Measurements from ENCODE around the gene TNFAIP8. TPM values are rescaled to one million over a fixed set of nuclear protein-coding genes. Genes with fewer than 3 reads are reported as not detected.
"Not testable (repeated sequence)": the region's sequence is repeated elsewhere in the genome, so short reads cannot be mapped to it uniquely, and the experiment has no call there.

Gene TNFAIP8
- total and polyA plus RNA-seq, 10 of the 15 experiments (the other 5 are each of a cell fraction or from before 2014, with no cell fraction given) = 124 to 324 (median 177) TPM

DNA sequence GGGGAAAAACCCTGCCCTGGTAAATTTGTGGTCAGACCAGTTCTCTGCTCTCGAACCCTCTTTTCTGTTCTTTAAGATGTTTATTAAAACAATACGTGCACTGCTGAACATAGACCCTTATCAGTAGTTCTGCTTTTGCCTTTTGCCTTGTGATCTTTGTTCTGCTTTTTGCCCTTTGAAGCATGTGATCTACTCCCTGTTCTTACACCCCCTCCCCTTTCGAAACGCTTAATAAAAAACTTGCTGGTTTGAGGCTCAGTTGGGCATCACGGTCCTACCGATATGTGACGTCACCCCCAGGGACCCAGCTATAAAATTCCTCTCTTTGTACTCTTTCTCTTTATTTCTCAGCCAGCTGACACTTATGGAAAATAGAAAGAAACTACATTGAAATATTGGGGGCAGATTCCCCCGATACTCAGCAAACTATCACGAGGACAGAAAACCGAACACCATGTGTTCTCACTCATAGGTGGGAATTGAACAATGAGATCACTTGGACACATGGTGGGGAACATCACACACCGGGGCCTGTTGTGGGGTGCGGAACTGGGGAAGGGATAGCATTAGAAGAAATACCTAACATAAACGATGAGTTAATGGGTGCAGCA lies 58.4 kb downstream of the TNFAIP8 start:
- ATAC-seq = peak; percentile 66
- H3K27ac ChIP-seq (ENCODE audit: control insufficient read depth, insufficient read depth); H3K4me3 ChIP-seq; H3K9me3 ChIP-seq (replicated peaks; ENCODE audit: control insufficient read depth, insufficient read depth, low read length); H3K27me3 ChIP-seq (replicated peaks in 1 of 2; ENCODE audit: control insufficient read depth in 2 of 2, insufficient read depth in 2 of 2, low read length in 1 of 2); H3K9ac ChIP-seq (ENCODE audit: control insufficient read depth, insufficient read depth, low read length); POLR2A ChIA-PET; FAIRE-seq; H3K36me3 ChIP-seq (ENCODE audit: control insufficient read depth in 2 of 2, insufficient read depth in 2 of 2, low read length in 1 of 2); H3K79me2 ChIP-seq (ENCODE audit: control insufficient read depth, insufficient read depth, low read length); BruUV-seq (replicated peaks); H2AFZ ChIP-seq (ENCODE audit: control insufficient read depth, low read depth, low read length); H4K20me1 ChIP-seq (ENCODE audit: control insufficient read depth, insufficient read depth): not testable (repeated sequence)
- SMC1A ChIA-PET (ENCODE audit: uncharacterized antibody, unreplicated experiment) = interaction anchor here (0.8 to 26.7 kb wide), 8 partner anchors 8 to 428 kb away, joined by 3 to 583 read pairs (median 20); partner anchors contain the start of gene DTWD2
- WGBS (ENCODE audit: insufficient coverage, insufficient replicate concordance, low lambda C conversion rate, missing lambda C conversion rate) = 35% methylated on average over 13 of the region's 13 CpGs
- in situ Hi-C loops (cut with MboI) = loop anchor here (5.0 kb wide), 2 partner anchors 337 to 427 kb away; partner anchors contain the start of gene DTWD2
- CTCF ChIA-PET = interaction anchor here (0.6 to 11.3 kb wide), 8 partner anchors 9 to 427 kb away, joined by 3 to 413 read pairs (median 96); partner anchors contain the start of gene DTWD2
- intact Hi-C loops (cut with micrococcal nuclease; ENCODE audit: unreplicated experiment) = loop anchor here (5.0 kb wide), 1 partner anchor 328 kb away; no protein-coding TSS in a partner anchor
- Histone ChIP-seq H3K4me1 (ENCODE audit: control insufficient read depth, insufficient read depth, low read length) (peaks cover 34% of the 10 kb centered on the region), H3K4me2 (ENCODE audit: control insufficient read depth, insufficient read depth) (0 out of 2 replicates have a peak overlapping the region, but pooled peaks have one; percentile 12)
- peak; percentile 58 for DNase-seq (ENCODE audit: low read depth, low spot score)
- RAD21 ChIA-PET (ENCODE audit: unreplicated experiment) = interaction anchor here (0.9 to 10.2 kb wide), 7 partner anchors 11 to 426 kb away, joined by 3 to 232 read pairs (median 6); partner anchors contain the start of gene DTWD2
- TF ChIP-seq ZNF24 (IDR thresholded peaks at IDR 0.05) = peak; percentile 63; the same call in 1 of the 2 replicates
- 0 out of 2 replicates have a peak, but pooled peaks have one; percentile 12 for TF ChIP-seq IKZF1 (conservative IDR thresholded peaks at IDR 0.05)
- TF ChIP-seq CBX5 (IDR thresholded peaks at IDR 0.05; ENCODE audit: low read depth) = 0 out of 2 replicates have a peak, but pooled peaks have one; percentile 60
- peak; percentile 48; the same call in 1 of the 2 replicates for TF ChIP-seq BACH1 (IDR thresholded peaks at IDR 0.05; ENCODE audit: borderline replicate concordance)
- TF ChIP-seq, protein P1, sequence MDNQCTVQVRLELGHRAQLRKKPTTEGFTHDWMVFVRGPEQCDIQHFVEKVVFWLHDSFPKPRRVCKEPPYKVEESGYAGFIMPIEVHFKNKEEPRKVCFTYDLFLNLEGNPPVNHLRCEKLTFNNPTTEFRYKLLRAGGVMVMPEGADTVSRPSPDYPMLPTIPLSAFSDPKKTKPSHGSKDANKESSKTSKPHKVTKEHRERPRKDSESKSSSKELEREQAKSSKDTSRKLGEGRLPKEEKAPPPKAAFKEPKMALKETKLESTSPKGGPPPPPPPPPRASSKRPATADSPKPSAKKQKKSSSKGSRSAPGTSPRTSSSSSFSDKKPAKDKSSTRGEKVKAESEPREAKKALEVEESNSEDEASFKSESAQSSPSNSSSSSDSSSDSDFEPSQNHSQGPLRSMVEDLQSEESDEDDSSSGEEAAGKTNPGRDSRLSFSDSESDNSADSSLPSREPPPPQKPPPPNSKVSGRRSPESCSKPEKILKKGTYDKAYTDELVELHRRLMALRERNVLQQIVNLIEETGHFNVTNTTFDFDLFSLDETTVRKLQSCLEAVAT (IDR thresholded peaks at IDR 0.05) = peak; percentile 98
- peak; percentile 51; the same call in 1 of the 2 replicates for TF ChIP-seq DPF2 (IDR thresholded peaks at IDR 0.05)
- TF ChIP-seq, protein P2, sequence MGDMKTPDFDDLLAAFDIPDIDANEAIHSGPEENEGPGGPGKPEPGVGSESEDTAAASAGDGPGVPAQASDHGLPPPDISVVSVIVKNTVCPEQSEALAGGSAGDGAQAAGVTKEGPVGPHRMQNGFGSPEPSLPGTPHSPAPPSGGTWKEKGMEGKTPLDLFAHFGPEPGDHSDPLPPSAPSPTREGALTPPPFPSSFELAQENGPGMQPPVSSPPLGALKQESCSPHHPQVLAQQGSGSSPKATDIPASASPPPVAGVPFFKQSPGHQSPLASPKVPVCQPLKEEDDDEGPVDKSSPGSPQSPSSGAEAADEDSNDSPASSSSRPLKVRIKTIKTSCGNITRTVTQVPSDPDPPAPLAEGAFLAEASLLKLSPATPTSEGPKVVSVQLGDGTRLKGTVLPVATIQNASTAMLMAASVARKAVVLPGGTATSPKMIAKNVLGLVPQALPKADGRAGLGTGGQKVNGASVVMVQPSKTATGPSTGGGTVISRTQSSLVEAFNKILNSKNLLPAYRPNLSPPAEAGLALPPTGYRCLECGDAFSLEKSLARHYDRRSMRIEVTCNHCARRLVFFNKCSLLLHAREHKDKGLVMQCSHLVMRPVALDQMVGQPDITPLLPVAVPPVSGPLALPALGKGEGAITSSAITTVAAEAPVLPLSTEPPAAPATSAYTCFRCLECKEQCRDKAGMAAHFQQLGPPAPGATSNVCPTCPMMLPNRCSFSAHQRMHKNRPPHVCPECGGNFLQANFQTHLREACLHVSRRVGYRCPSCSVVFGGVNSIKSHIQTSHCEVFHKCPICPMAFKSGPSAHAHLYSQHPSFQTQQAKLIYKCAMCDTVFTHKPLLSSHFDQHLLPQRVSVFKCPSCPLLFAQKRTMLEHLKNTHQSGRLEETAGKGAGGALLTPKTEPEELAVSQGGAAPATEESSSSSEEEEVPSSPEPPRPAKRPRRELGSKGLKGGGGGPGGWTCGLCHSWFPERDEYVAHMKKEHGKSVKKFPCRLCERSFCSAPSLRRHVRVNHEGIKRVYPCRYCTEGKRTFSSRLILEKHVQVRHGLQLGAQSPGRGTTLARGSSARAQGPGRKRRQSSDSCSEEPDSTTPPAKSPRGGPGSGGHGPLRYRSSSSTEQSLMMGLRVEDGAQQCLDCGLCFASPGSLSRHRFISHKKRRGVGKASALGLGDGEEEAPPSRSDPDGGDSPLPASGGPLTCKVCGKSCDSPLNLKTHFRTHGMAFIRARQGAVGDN (IDR thresholded peaks at IDR 0.05) = peak; percentile 96
- peak; percentile 93 for TF ChIP-seq NBN (IDR thresholded peaks at IDR 0.05)
- TF ChIP-seq, protein P3, sequence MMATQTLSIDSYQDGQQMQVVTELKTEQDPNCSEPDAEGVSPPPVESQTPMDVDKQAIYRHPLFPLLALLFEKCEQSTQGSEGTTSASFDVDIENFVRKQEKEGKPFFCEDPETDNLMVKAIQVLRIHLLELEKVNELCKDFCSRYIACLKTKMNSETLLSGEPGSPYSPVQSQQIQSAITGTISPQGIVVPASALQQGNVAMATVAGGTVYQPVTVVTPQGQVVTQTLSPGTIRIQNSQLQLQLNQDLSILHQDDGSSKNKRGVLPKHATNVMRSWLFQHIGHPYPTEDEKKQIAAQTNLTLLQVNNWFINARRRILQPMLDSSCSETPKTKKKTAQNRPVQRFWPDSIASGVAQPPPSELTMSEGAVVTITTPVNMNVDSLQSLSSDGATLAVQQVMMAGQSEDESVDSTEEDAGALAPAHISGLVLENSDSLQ (IDR thresholded peaks at IDR 0.05) = peak; percentile 10; the same call in 1 of the 2 replicates
- TF ChIP-seq, protein P4, sequence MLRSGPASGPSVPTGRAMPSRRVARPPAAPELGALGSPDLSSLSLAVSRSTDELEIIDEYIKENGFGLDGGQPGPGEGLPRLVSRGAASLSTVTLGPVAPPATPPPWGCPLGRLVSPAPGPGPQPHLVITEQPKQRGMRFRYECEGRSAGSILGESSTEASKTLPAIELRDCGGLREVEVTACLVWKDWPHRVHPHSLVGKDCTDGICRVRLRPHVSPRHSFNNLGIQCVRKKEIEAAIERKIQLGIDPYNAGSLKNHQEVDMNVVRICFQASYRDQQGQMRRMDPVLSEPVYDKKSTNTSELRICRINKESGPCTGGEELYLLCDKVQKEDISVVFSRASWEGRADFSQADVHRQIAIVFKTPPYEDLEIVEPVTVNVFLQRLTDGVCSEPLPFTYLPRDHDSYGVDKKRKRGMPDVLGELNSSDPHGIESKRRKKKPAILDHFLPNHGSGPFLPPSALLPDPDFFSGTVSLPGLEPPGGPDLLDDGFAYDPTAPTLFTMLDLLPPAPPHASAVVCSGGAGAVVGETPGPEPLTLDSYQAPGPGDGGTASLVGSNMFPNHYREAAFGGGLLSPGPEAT (IDR thresholded peaks at IDR 0.05; ENCODE audit: low read depth) = peak; percentile 69
- TF ChIP-seq SPI1 (IDR thresholded peaks at IDR 0.05; ENCODE audit: borderline replicate concordance, insufficient read depth, low read depth, low read length) = peak; percentile 29; the same call in 1 of the 2 replicates
- peak; percentile 76; the same call in 1 of the 2 replicates for TF ChIP-seq MTA2 (IDR thresholded peaks at IDR 0.05; ENCODE audit: low read depth)
- TF ChIP-seq CREM (IDR thresholded peaks at IDR 0.05; ENCODE audit: low read depth) = peak; percentile 37; the same call in 1 of the 2 replicates
- peak; percentile 72 for TF ChIP-seq CREB1 (IDR thresholded peaks at IDR 0.05; ENCODE audit: low read depth)
- TF ChIP-seq ATF7 (IDR thresholded peaks at IDR 0.05; ENCODE audit: low read depth) = peak; percentile 98

All from GM12878 (cell line).